CD4-positive, alpha-beta T cell (primary cell): ENCODE data around the gene NEMF. TPM values are rescaled to one million over a fixed set of nuclear protein-coding genes. Genes with fewer than 3 reads are reported as not detected.
"Not testable (repeated sequence)": the region's sequence is repeated elsewhere in the genome, so short reads cannot be mapped to it uniquely, and the experiment has no call there.

ENCODE experiments used
- ATAC-seq: fragments of 200-7000 bp; cut with Tn5 transposase; one replicate; pipeline ENCODE4 v1.10.0; 2022; ENCODE audit warnings: mild to moderate bottlenecking; ENCODE audit not compliant: poor library complexity
- CTCF ChIA-PET: fragments of 350-600 bp; sonication (Branson Sonifier 250); formaldehyde crosslinking; loops from one replicate; lab custom pipeline; 2021; ENCODE audit warnings: antibody characterized with exemption, inconsistent platforms; lab: Charles Lee
- POLR2A ChIA-PET: fragments of 350-600 bp; sonication (Branson Sonifier 250); formaldehyde crosslinking; loops from one replicate; lab custom pipeline; 2021; ENCODE audit warnings: antibody characterized with exemption, inconsistent platforms; lab: Charles Lee
- DNase-seq, 14 experiments: peaks; one replicate each; pipeline ENCODE4 v3.0.0-alpha.2; 2013 to 2020; ENCODE audit warnings: mixed read lengths in 2 of 14
- H3K27ac ChIP-seq, 2 donors: one replicate each; pipeline versions ENCODE4 v1.5.1 to v1.7.0; 2013; ENCODE audit warnings: low read length in 2 of 2, low read depth in 1 of 2, mild to moderate bottlenecking in 1 of 2
- H3K27me3 ChIP-seq, 2 experiments: 1 replicate in 1 of 2; 2 replicates in 1 of 2; pipeline versions ENCODE4 v1.6.1 to v1.7.0; 2013; ENCODE audit warnings: low read length in 2 of 2, control low read depth in 1 of 2, mild to moderate bottlenecking in 1 of 2, moderate library complexity in 1 of 2; ENCODE audit not compliant: insufficient read depth in 2 of 2, control insufficient read depth in 1 of 2
- H3K36me3 ChIP-seq: one replicate; pipeline ENCODE4 v1.6.1; 2013; ENCODE audit warnings: low read length, control low read depth; ENCODE audit not compliant: insufficient read depth
- H3K4me1 ChIP-seq: one replicate; pipeline ENCODE4 v1.6.1; 2013; ENCODE audit warnings: low read length, control low read depth; ENCODE audit not compliant: insufficient read depth
- H3K4me3 ChIP-seq: one replicate; pipeline ENCODE4 v1.5.1; 2013; ENCODE audit warnings: mild to moderate bottlenecking, low read length, moderate library complexity
- H3K9me3 ChIP-seq, 2 experiments: 1 replicate in 1 of 2; 2 replicates in 1 of 2; pipeline versions ENCODE4 v1.6.1 to v1.7.0; 2013; ENCODE audit warnings: low read length in 2 of 2, mild to moderate bottlenecking in 2 of 2, control low read depth in 1 of 2, moderate library complexity in 1 of 2; ENCODE audit not compliant: control insufficient read depth in 1 of 2, insufficient read depth in 1 of 2
- H3K27ac Mint-ChIP-seq: one replicate; pipeline ENCODE4 v1.8.0; 2020; ENCODE audit warnings: mixed read lengths
- H3K27me3 Mint-ChIP-seq: one replicate; pipeline ENCODE4 v1.8.0; 2021; ENCODE audit warnings: mixed read lengths
- H3K36me3 Mint-ChIP-seq: one replicate; pipeline ENCODE4 v1.8.0; 2021; ENCODE audit warnings: low read depth, mixed read lengths
- H3K4me1 Mint-ChIP-seq: one replicate; pipeline ENCODE4 v1.8.0; 2021; ENCODE audit warnings: low read depth, mixed read lengths
- H3K4me3 Mint-ChIP-seq: one replicate; pipeline ENCODE4 v1.8.0; 2020; ENCODE audit warnings: mild to moderate bottlenecking, mixed read lengths
- H3K9me3 Mint-ChIP-seq: one replicate; pipeline ENCODE4 v1.8.0; 2020; ENCODE audit warnings: mixed read lengths
- CTCF ChIP-seq: fragments of 200-600 bp; IDR thresholded peaks from one replicate; pipeline ENCODE4 v1.8.0; 2022; ENCODE audit warnings: antibody characterized with exemption, mild to moderate bottlenecking
- intact Hi-C, 2 experiments: fragments of 100-400 bp; cut with DNase I in 1 of 2; cut with micrococcal nuclease in 1 of 2; formaldehyde crosslinking; loops; one replicate each; pipeline versions ENCODE4 v1.15.1 to v1.9.0; 2023 to 2025; cut with DNase I, micrococcal nuclease
- total RNA-seq, 174 experiments: library from RNA in 2 of 174; stranded (reverse) in 2 of 174; gene quantifications; one replicate each; pipeline ENCODE4 v1.2.3 and lab custom pipeline; 2021 to 2026

Gene NEMF
- total RNA-seq, 2 experiments from 2014 or later, result 96.0 to 97.7 TPM

- Mint-ChIP-seq H3K4me3 (no peak overlapping the region), H3K4me1 (no peaks in the 10 kb centered on the region), H3K36me3 (no peaks in the 10 kb centered on the region), H3K27ac (no peak overlapping the region), H3K27me3 (no peaks in the 10 kb centered on the region), H3K9me3 (peaks cover 2% of the 10 kb centered on the region)
- no peaks in the 10 kb centered on the region for H3K4me1 ChIP-seq
- H3K36me3 ChIP-seq, result no peaks in the 10 kb centered on the region
- no peak for DNase-seq
- no peak overlapping the region for H3K27ac ChIP-seq
- ATAC-seq, result no peak
- CTCF ChIA-PET, result no interaction called here
- no peak overlapping the region for H3K4me3 ChIP-seq
- intact Hi-C loops, result no loop called here
- TF ChIP-seq CTCF, result no peak
- no peaks in the 10 kb centered on the region for H3K9me3 ChIP-seq
- POLR2A ChIA-PET, result no interaction called here
- no peaks in the 10 kb centered on the region for H3K27me3 ChIP-seq
Measured at GRCh38 chr14:49755378-49755777, 97.2 kb downstream of the NEMF start.

- Histone ChIP-seq H3K4me1 (no peaks in the 10 kb centered on the region), H3K27ac (no peak overlapping the region), H3K27me3 (no peaks in the 10 kb centered on the region), H3K4me3 (no peak overlapping the region), H3K9me3 (no peaks in the 10 kb centered on the region), H3K36me3 (no peaks in the 10 kb centered on the region)
- Mint-ChIP-seq H3K4me3 (no peak overlapping the region), H3K4me1 (no peaks in the 10 kb centered on the region), H3K36me3 (peaks cover 4% of the 10 kb centered on the region), H3K27ac (no peak overlapping the region), H3K9me3 (peaks cover 2% of the 10 kb centered on the region), H3K27me3 (no peaks in the 10 kb centered on the region)
- intact Hi-C loops, result no loop called here
- no peak for TF ChIP-seq CTCF
- ATAC-seq (no peak), DNase-seq (no peak)
- ChIA-PET POLR2A (no interaction called here), CTCF (interaction anchor here (0.6 kb wide), 1 partner anchor 284 kb away, joined by 3 read pairs; no protein-coding TSS in a partner anchor)
Measured at GRCh38 chr14:49754570-49755097, 98.0 kb downstream of the NEMF start.

DNA sequence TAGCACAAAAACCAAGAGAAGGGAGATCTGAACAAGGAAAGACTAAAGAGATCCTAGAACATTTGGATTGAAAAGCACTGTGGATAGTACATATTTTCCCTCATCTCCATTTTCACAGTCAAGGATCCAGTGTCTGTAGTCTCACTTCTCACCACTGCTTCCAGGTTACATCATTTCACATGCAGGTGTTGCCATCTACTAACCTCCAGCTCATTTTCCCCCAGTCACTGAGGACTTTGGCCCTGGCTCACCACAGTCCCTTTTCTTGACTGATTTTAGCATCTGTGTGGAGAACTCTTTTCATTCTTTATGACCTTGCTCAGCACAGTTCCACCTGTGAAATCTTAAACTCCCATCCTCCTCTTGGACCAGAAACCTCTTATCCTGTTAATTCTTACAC is 106.1 kb downstream of the NEMF start:
- H3K4me3 Mint-ChIP-seq, H3K27me3 Mint-ChIP-seq, H3K9me3 ChIP-seq, H3K4me1 Mint-ChIP-seq, DNase-seq, H3K4me3 ChIP-seq, H3K27me3 ChIP-seq, intact Hi-C loops, H3K27ac ChIP-seq, H3K27ac Mint-ChIP-seq, H3K4me1 ChIP-seq, H3K9me3 Mint-ChIP-seq, ATAC-seq, POLR2A ChIA-PET, CTCF ChIA-PET: not testable (repeated sequence)
- peaks cover 14% of the 10 kb centered on the region for H3K36me3 ChIP-seq
- peaks cover 56% of the 10 kb centered on the region for H3K36me3 Mint-ChIP-seq

- no peak overlapping the region for H3K4me3 ChIP-seq
- no peak overlapping the region for H3K4me3 Mint-ChIP-seq
- H3K9me3 ChIP-seq, result no peaks in the 10 kb centered on the region
- H3K27me3 Mint-ChIP-seq, result no peaks in the 10 kb centered on the region
- H3K27ac Mint-ChIP-seq, result no peak overlapping the region
- CTCF ChIA-PET, result no interaction called here
- no peak overlapping the region for H3K27ac ChIP-seq
- no peaks in the 10 kb centered on the region for H3K27me3 ChIP-seq
- DNase-seq, result no peak
- H3K36me3 Mint-ChIP-seq, result peaks cover 56% of the 10 kb centered on the region
- H3K4me1 Mint-ChIP-seq, result no peaks in the 10 kb centered on the region
- H3K9me3 Mint-ChIP-seq, result no peaks in the 10 kb centered on the region
- no peak for TF ChIP-seq CTCF
- H3K36me3 ChIP-seq, result peaks cover 14% of the 10 kb centered on the region
- no peaks in the 10 kb centered on the region for H3K4me1 ChIP-seq
- intact Hi-C loops, result no loop called here
- ATAC-seq, result no peak
- POLR2A ChIA-PET, result no interaction called here
Measured at GRCh38 chr14:49745191-49745590, 107.4 kb downstream of the NEMF start.

GRCh38 chr14:49735669-49736068 is 116.9 kb downstream of the NEMF start:
- H3K4me1 Mint-ChIP-seq, H3K4me3 Mint-ChIP-seq, CTCF ChIA-PET, DNase-seq, H3K27me3 ChIP-seq, H3K27ac ChIP-seq, H3K4me1 ChIP-seq, H3K4me3 ChIP-seq, H3K27me3 Mint-ChIP-seq, H3K27ac Mint-ChIP-seq, H3K9me3 ChIP-seq, H3K36me3 ChIP-seq, H3K9me3 Mint-ChIP-seq, intact Hi-C loops, ATAC-seq: not testable (repeated sequence)
- peaks cover 47% of the 10 kb centered on the region for H3K36me3 Mint-ChIP-seq
- POLR2A ChIA-PET, result interaction anchor here (0.6 kb wide), 1 partner anchor 61 kb away, joined by 4 read pairs; no protein-coding TSS in a partner anchor
